Measurements from ENCODE around the gene RARB.

- TF ChIP-seq CTCF (IDR thresholded peaks at IDR 0.05), result no peak
- no peak for TF ChIP-seq EZH2 (IDR thresholded peaks at IDR 0.05)
Measured at GRCh38 chr3:25581335-25581734, 153.3 kb downstream of the RARB start.
